ENCODE results near the gene SLC25A26.
"Not testable (repeated sequence)": the region's sequence is repeated elsewhere in the genome, so short reads cannot be mapped to it uniquely, and the experiment has no call there.

SLC25A26 gene

DNA sequence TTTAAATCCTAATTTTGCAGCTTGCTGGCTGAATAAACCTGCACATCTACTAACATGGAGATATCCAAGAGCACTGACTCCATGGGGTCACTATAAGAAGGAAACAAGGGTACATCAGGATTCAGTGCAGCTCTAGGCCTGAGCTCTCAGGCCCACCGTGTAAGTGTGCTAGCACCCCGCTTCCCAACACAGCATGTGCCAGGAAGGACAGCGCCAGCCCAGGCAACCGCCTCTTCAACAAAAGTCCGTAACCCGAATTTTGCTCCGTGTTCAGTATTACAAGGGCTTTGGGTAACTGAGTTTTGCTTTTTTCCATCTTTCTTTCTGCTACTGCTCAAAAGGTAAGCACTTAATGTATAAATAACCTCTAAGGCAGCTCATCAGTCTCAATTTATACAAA, 190.2 kb downstream of the SLC25A26 start:
- DNase-seq (ENCODE audit: low read depth in 2 of 2): no peak

DNA sequence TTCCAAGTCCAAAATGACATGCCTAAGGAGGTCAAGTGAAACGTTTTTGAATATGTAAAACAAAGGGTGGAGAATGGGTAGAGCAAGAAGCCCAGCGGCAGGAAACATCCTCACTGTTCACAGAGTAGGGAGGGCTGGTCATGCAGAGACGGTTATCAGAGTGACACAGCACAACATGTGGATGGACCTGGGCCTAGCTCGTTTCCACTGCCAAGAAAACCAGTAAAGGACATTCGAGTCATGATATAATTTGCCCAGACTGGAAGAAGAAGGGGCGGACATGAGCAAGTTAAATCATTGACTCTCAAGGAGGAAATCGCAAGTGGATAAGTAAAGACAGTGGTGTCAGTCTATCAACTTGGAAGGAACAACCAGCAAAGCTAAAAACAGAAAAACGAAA, 190.7 kb downstream of the SLC25A26 start:
- DNase-seq (ENCODE audit: low read depth in 2 of 2): no peak

DNA sequence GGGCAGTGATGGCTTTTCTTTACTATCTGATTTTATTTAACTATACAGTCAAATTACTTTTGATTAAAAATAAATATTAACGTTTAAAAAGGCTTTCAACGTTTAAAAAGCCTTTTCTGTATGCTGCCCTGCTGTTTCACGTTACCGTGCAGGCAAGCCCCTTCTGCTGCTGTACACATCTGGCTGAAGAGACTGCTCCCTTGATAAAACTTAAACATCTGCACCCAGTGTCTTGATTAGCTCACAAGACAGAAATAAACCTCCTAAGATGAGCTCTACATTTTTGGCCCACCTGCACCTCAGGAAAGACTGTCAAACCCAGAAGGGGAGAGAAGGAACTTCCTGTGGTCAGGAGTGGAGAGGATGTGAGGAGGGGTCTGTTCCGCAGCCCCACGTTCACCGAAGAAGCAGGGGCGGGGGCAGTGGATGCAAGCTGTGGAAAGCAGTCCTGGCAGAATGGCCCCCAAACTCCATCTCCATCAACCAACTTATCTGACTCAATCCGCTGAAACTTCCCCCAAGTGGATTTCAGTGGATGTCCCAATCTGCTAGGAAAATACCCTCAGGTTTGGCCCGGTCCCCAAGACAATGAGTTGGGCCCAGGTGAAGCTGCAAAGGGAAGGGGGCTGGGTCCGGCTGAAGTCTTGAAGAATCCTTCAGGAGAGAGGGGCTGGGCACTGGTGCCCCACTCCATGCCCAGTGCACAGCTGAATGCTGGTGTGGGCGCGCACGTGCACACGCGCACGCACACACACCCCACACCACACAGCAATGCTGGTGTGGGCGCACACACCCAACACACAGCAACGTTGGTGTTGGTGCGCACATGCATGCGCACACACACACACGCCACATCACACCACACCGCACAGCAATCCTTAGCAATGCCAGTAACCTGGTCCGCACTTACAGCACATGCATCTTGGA, 191.4 kb downstream of the SLC25A26 start:
- no peak for DNase-seq (ENCODE audit: low read depth in 2 of 2)

DNA sequence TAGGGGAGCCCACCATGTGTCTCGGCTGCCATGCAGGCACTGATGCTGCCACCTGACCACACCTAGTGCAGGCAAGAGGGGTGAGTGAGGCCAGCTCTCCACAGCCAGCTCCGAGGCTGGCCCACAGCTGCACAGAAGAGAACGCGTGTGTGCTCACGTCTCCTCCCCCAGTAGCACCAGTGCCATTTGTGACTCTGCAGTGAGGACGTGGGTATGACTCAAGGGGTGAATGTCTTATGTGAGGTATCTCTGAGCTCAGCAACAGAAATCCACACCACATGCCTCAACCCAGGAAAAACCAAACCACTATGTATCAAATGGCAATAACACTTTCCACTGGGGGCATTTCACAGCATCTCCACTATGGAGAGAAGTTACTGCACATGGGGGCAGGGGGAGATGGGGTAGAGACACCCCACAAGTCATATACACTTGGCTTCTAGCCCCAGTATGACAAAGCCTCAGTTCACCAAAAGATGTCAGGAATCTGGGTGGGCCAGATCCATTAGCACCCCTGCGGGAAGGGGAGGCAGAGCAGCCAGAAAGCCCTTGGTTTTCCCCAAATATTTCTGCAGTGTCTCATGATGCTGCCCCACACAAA, 192.4 kb downstream of the SLC25A26 start:
- DNase-seq (ENCODE audit: low read depth in 2 of 2): no peak

DNA sequence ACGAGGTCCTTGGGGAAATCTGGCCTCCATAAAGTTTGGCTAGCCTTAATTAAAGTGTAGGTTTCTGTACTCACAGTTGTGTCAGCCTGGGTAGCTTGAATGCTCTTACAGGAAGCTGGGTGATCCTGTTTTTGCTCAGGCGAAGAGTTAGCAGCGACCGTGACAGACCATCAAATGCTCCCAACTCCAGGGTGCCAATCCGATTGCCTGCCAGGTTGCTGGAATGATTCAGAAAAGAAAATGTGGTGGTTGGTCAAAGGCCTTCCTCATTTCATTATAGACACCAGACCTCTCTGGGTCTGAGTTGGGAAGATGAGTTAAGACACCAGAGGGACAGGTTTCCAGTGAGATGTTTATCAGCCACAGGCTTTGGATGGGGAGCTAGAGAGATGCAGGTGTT, 194.0 kb downstream of the SLC25A26 start:
- DNase-seq (ENCODE audit: low read depth in 2 of 2): no peak

DNA sequence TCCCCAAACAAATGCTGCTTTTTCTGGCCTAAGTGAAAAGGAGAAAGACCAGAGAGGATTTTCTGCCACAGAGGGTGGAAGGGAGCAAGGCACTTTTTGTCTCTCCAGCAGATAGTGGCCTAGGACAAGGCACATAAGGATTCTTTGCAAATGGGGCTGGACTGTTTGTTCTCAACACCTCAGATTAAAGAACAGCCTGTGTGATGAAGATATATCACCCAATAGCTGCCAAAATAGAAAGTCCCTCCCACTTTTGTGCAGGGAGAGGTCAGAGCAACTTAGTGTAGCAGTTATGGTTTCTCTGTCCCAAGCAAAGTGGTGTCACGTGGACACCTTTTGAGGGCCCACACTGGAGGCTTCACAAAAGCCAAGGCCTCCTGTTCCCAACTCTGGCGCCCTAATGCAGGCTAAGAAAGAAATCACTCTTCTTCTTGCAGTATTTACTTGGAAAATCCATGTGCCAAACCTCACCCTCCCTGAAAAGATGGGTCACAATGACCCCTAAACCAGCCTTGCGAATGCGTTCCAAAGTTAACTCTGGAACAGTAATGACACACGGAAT, 195.1 kb downstream of the SLC25A26 start:
- DNase-seq (ENCODE audit: low read depth in 2 of 2): no peak

DNA sequence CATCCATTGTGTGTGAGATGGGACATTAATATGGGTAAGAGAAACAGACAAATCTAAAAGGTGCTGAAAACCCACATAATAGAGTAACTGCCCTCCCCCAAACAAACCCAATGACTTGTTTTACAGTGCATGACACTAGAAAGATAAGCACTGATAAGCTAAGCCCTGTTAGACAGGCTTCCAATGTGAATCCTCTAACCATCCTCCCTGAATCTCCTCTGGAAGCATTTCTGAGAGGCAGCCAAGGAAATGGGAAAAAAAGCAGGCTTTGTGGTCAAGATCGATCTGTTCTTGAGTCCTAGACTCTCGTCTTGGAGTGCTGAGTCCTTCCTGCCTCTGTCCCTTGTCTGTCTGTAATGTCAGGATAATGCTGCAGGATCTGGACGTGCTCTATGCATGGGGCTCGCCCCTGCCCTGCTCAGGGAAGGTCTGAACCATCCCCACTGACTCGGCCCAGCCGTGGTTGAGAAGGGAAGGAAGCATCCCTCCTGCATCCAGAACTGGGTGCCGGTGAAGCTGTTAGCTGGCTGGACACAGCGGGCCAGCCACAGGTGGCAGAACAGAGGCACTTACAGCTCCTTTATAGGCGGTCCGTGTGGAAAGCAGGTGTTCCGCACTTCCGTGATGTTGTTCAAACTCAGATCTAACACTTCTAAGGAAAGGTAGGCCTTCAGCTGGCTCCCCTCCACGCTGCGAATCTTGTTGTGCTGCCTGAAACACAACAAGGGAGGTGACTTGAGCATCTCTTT, 195.9 kb downstream of the SLC25A26 start:
- no peak for DNase-seq (ENCODE audit: low read depth in 2 of 2)

DNA sequence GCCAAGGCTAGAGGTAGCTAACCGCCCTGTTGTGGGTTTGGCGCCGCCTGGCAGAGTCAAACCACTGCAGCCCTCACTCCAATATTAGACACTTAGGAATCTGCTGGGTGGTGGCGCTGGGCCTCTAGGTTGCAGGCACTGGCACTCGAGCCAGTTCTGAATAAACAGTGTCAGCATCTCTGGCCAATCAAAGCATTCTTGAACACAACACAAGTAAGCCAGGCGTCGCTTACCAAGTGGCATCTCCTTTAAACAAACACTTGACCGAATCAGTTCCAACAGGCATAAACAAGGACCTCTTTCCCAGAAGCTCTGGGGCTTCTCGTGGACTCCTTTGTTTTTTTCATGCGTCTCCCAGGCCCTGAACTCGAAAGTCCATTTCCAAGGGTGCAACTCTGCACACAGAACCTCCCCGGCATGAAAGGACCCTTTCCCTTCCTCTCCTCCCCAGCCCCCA, 197.7 kb downstream of the SLC25A26 start:
- DNase-seq (ENCODE audit: low read depth in 2 of 2): no peak

DNA sequence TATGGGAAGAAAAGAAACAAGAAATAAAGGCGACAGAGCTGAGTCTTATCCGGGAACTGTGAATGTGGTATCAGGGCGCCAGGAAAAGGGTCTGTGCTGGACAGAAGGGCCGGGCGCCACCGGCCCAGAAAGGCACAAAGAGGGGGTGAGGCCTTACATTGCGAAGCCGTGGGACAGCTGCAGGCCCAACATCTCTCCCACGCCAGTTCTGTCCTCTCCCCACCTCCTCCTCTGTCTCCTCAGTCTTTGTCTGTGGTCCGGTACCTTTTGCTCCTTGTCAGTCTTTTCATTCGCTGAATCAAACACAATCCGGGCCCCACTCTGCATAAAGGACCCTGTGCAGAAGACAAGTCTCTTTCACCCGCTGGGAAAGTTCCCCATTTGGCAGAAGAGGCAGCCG, 198.2 kb downstream of the SLC25A26 start:
- DNase-seq (ENCODE audit: low read depth in 2 of 2): no peak

DNA sequence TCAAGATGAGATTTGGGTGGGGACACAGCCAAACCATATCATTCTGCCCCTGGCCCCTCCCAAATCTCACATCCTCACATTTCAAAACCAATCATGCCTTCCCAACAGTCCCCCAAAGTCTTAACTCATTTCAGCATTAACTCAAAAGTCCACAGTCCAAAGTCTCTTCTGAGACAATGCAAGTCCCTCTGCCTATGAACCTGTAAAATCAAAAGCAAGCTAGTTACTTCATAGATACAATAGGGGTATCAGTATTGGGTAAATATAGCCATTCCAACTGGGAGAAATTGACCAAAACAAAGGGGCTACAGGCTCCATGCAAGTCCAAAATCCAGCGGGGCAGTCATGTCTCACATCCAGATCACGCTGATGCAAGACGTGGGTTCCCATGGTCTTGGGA, 200.3 kb downstream of the SLC25A26 start:
- not testable (repeated sequence) for DNase-seq (ENCODE audit: low read depth in 2 of 2)

DNA sequence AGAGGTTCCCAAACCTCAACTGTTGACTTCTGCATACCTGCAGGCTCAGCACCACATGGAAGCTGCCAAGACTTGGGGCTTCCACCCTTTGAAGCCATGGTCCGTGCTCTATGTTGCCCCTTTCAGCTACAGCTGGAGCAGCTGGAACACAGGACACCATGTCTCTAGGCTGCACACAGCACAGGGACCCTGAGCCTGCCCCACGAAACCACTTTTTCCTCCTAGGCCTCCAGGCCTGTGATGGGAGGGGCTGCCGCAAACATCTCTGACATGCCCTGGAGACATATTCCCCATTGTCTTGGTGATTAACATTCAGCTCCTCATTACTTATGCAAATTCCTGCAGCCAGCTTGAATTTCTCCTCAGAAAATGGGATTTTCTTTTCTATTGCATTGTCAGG, 201.1 kb downstream of the SLC25A26 start:
- DNase-seq (ENCODE audit: low read depth in 2 of 2): not testable (repeated sequence)

DNA sequence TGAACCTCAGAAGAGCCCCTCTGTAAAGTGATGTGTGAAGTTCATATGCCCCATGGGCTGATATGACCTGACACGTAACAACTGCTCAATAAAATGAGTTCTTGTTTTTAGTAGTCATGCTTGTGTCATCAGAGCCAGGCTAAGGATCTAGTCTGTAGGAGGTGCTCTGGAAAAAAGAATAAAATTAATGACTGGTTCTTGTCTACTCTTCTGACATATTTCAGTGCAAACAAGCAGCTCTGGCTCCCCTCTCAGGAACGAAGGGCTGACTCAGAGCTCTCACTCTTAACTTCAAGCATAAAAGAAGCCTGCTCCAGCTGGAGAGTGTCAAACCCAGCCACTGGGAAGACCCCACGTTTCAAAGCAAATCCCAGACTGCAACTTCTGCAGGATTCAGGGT, 203.0 kb downstream of the SLC25A26 start:
- DNase-seq (ENCODE audit: low read depth in 2 of 2): no peak

DNA sequence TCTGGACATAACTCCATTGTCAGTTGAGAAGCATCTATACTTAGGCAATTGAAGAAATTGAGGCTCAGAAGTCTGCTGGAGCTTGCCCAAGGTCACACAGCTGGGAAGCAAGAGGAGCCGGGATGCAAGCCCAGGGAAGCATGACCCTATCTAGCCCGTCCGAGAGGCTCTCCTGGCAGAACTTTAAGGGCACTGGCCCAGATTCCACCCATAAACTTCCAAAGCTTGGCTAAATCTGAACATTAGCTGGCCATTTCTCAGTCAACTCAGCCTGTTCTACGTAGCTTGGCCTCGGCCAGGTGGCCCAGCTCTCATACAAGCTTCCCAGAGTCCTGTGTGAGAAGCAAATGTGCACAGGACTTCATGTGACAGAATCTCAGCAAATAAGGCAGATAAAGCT, 204.2 kb downstream of the SLC25A26 start:
- DNase-seq (ENCODE audit: low read depth in 2 of 2): no peak

DNA sequence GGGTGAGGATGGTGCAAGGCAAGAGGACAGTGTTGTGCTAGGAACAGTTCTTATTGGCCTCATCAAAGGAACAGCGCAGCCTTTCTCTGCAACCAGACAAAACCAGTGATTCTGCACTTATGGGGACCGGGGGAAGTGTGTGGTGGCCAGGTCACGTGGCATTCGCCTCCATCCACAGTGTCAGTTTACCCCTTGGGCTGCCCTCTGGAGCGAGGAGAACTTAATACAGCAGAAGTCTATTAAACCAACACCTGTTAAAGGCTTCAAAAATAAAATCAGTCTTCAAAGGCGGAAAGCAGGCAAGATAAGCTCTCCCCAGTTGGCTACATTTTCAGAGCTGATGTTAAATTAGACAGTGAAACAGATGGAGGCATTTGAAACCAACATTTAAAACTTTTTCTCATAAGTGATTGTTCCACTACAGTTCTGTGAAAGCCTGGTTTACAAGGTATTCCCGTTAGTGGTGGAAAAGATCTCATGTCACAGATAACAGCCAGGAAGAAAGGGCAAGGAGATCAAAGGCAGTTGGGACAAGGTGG, 204.8 kb downstream of the SLC25A26 start:
- DNase-seq (ENCODE audit: low read depth in 2 of 2): no peak

DNA sequence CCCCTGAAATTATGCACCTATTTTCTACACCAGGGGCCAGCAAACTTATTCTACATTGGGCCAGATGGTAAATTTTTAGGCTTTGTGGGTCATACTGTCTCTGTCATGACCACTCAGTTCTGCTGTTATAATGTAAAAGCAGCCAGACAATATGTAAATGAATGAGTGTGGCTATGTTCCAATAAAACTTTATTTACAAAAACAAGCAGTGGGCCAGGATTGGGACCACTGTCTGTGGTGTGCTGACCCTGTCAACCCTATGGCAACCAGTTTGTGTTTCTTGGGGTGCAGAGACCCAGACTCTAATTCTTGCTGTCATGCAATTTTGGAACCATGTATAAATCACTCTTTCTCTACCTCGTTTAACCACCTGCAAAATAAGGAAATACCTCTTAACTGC, 205.3 kb downstream of the SLC25A26 start:
- DNase-seq (ENCODE audit: low read depth in 2 of 2): no peak

DNA sequence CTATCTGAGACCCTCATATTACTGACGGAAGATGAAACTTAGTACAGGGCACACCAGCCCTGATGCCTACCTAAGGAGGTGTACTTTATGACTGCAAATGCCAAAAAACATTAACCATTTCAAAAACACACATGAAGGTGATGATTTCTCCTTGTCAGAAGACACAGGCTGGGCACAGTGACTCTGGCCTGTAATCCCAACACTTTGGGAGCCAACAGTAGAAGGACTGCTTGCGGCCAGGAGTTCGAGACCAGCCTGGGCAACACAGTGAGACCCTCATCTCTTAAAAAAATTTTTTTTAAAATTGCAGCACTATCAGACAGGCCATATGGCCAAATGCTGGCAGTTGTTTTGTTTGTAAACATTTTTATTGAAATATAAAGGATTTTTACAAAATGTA, 206.6 kb downstream of the SLC25A26 start:
- no peak for DNase-seq (ENCODE audit: low read depth in 2 of 2)

DNA sequence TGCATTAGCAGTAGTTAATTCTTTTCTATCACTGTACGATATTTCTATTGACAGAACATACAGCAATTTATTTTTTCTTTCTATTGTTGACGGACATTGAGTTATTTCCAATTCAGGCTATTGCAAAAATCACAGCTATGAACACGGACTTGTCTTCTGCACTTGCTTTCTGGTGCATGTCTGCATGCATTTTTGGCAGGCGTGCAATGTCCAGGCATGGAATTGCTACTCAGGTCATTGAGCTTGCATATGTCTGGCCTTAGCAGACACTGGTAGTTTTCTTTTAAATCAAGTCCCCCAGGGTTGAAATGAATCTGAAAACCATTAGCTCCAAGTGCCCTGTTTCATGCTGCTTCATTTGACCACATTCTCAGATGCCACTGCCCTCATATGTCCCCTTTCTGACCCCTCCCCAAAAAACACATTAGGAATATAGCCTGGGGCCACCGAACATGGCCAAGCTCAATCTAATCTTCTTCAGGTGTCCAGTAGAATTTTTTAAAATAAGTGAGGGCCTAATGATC, 207.2 kb downstream of the SLC25A26 start:
- no peak for DNase-seq (ENCODE audit: low read depth in 2 of 2)

Data from stimulated activated CD8-positive, alpha-beta memory T cell treated with anti-CD3 and anti-CD28 coated beads, Interleukin-7, amount 100 ng/mL, for 4 hours (primary cell).